PFSK-1 (cell line): Measurements from ENCODE around the gene KDM6B.

Experiments
- POLR2AphosphoS5 ChIP-seq: IDR thresholded peaks from 2 replicates; pipeline ENCODE4 v1.6.1; 2012; ENCODE audit warnings: low read depth, mild to moderate bottlenecking, control low read depth, low read length, moderate library complexity
- REST ChIP-seq, 2 experiments: IDR thresholded peaks; 2 replicates each; pipeline versions ENCODE4 v1.6.1 to v1.8.0; 2011 to 2012; ENCODE audit warnings: low read depth in 2 of 2, low read length in 2 of 2, control low read depth in 1 of 2, inconsistent platforms in 1 of 2, mild to moderate bottlenecking in 1 of 2, moderate library complexity in 1 of 2; ENCODE audit not compliant: insufficient read depth in 1 of 2
- SIN3A ChIP-seq: IDR thresholded peaks from 2 replicates; pipeline ENCODE4 v1.6.1; 2012; ENCODE audit warnings: mild to moderate bottlenecking, low read length, moderate library complexity, borderline replicate concordance; ENCODE audit not compliant: insufficient read depth
- TAF1 ChIP-seq: IDR thresholded peaks from 2 replicates; pipeline ENCODE4 v1.6.1; 2012; ENCODE audit warnings: low read length, control low read depth, borderline replicate concordance; ENCODE audit not compliant: insufficient read depth

GRCh38 chr17:7854851-7855659 lies 21.0 kb downstream of the KDM6B start, which contains the start of gene TMEM88:
- no peak for TF ChIP-seq TAF1
- TF ChIP-seq POLR2AphosphoS5: no peak
- no peak for TF ChIP-seq SIN3A
- TF ChIP-seq REST (IDR thresholded peaks at IDR 0.05; ENCODE audit: insufficient read depth in 1 of 2, low read depth in 2 of 2, low read length in 2 of 2): no peak
